ENCODE measurements around the gene PI16. TPM values are rescaled to one million over a fixed set of nuclear protein-coding genes. Genes with fewer than 3 reads are reported as not detected.

The PI16 gene
- total RNA-seq, 1 experiment from 2014 or later: 0.17 TPM

DNA sequence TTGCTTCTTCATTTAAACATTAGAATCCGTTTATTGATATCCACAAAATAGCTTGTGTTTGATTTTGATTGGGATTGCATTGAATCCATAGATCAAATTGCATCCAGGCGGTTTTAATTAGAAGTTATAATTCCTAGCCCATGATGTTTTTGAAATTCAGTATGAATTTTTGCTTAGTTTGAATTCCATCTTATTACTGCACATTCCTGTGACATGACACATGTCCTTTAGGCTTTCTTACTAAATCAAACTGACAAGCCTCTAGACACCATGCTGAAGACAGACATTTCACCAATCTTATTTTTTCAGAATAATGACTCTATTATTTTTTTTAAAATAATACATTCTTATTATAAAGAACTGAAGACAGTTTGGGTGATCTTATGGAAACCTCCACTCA lies 21.4 kb upstream of the PI16 start:
- Mint-ChIP-seq H3K4me1 (peaks cover 4% of the 10 kb centered on the region), H3K9me3 (peaks cover 4% of the 10 kb centered on the region), H3K36me3 (no peaks in the 10 kb centered on the region), H3K4me3 (no peak overlapping the region), H3K27ac (no peak overlapping the region), H3K27me3 (ENCODE audit: low read depth) (no peaks in the 10 kb centered on the region)
- ChIA-PET CTCF (interaction anchor here (0.7 to 4.2 kb wide), 2 partner anchors 85 to 167 kb away, joined by 3 to 18 read pairs; no protein-coding TSS in a partner anchor), POLR2A (no interaction called here)
- TF ChIP-seq KAT7 (CRISPR knock-in tag; IDR thresholded peaks at IDR 0.05; ENCODE audit: borderline replicate concordance) (no peak), GABPB1 (CRISPR knock-in tag; IDR thresholded peaks at IDR 0.05) (no peak), NFE2L1 (CRISPR knock-in tag; IDR thresholded peaks at IDR 0.05) (no peak), EMX1 (CRISPR knock-in tag; IDR thresholded peaks at IDR 0.05) (no peak), PRDM15 (CRISPR knock-in tag; IDR thresholded peaks at IDR 0.05) (no peak), ZNF671 (CRISPR knock-in tag; IDR thresholded peaks at IDR 0.05) (no peak), CREM (CRISPR knock-in tag; IDR thresholded peaks at IDR 0.05) (no peak), HMGXB4 (CRISPR knock-in tag; IDR thresholded peaks at IDR 0.05) (no peak), NR1H2 (CRISPR knock-in tag; IDR thresholded peaks at IDR 0.05) (no peak), ZNF317 (CRISPR knock-in tag; IDR thresholded peaks at IDR 0.05; ENCODE audit: borderline replicate concordance, low read depth) (no peak), ZSCAN18 (CRISPR knock-in tag; IDR thresholded peaks at IDR 0.05) (no peak), ESRRA (CRISPR knock-in tag; IDR thresholded peaks at IDR 0.05; ENCODE audit: borderline replicate concordance) (no peak), MYBL2 (CRISPR knock-in tag; IDR thresholded peaks at IDR 0.05) (no peak), OVOL2 (CRISPR knock-in tag; IDR thresholded peaks at IDR 0.05; ENCODE audit: borderline replicate concordance) (no peak)
- TF ChIP-seq, protein P1, sequence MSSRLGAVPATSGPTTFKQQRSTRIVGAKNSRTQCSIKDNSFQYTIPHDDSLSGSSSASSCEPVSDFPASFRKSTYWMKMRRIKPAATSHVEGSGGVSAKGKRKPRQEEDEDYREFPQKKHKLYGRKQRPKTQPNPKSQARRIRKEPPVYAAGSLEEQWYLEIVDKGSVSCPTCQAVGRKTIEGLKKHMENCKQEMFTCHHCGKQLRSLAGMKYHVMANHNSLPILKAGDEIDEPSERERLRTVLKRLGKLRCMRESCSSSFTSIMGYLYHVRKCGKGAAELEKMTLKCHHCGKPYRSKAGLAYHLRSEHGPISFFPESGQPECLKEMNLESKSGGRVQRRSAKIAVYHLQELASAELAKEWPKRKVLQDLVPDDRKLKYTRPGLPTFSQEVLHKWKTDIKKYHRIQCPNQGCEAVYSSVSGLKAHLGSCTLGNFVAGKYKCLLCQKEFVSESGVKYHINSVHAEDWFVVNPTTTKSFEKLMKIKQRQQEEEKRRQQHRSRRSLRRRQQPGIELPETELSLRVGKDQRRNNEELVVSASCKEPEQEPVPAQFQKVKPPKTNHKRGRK (CRISPR knock-in tag; IDR thresholded peaks at IDR 0.05; ENCODE audit: borderline replicate concordance): no peak
- TF ChIP-seq, protein P2, sequence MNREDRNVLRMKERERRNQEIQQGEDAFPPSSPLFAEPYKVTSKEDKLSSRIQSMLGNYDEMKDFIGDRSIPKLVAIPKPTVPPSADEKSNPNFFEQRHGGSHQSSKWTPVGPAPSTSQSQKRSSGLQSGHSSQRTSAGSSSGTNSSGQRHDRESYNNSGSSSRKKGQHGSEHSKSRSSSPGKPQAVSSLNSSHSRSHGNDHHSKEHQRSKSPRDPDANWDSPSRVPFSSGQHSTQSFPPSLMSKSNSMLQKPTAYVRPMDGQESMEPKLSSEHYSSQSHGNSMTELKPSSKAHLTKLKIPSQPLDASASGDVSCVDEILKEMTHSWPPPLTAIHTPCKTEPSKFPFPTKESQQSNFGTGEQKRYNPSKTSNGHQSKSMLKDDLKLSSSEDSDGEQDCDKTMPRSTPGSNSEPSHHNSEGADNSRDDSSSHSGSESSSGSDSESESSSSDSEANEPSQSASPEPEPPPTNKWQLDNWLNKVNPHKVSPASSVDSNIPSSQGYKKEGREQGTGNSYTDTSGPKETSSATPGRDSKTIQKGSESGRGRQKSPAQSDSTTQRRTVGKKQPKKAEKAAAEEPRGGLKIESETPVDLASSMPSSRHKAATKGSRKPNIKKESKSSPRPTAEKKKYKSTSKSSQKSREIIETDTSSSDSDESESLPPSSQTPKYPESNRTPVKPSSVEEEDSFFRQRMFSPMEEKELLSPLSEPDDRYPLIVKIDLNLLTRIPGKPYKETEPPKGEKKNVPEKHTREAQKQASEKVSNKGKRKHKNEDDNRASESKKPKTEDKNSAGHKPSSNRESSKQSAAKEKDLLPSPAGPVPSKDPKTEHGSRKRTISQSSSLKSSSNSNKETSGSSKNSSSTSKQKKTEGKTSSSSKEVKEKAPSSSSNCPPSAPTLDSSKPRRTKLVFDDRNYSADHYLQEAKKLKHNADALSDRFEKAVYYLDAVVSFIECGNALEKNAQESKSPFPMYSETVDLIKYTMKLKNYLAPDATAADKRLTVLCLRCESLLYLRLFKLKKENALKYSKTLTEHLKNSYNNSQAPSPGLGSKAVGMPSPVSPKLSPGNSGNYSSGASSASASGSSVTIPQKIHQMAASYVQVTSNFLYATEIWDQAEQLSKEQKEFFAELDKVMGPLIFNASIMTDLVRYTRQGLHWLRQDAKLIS (CRISPR knock-in tag; IDR thresholded peaks at IDR 0.05; ENCODE audit: borderline replicate concordance): no peak
- TF ChIP-seq, protein P3, sequence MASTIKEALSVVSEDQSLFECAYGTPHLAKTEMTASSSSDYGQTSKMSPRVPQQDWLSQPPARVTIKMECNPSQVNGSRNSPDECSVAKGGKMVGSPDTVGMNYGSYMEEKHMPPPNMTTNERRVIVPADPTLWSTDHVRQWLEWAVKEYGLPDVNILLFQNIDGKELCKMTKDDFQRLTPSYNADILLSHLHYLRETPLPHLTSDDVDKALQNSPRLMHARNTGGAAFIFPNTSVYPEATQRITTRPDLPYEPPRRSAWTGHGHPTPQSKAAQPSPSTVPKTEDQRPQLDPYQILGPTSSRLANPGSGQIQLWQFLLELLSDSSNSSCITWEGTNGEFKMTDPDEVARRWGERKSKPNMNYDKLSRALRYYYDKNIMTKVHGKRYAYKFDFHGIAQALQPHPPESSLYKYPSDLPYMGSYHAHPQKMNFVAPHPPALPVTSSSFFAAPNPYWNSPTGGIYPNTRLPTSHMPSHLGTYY (CRISPR knock-in tag; IDR thresholded peaks at IDR 0.05): no peak
- no peak for ATAC-seq
- no peak for DNase-seq (ENCODE audit: low spot score)
